Activated T-helper 1 cell treated with anti-CD3 and anti-CD28 coated beads, Interleukin-12 subunit alpha, Interleukin-12 subunit beta, Interleukin-2, Interleukin-4 antibody, amounts not matched to agents 30 ng/mL and 10 ng/mL and 1 ng/mL, durations not matched to agents 14 hours and 24 hours and 36 hours (primary cell): Measurements from ENCODE around the gene ROR1. TPM values are rescaled to one million over a fixed set of nuclear protein-coding genes. Genes with fewer than 3 reads are reported as not detected.

Experiments
- DNase-seq: peaks from one replicate; pipeline ENCODE4 v3.0.0; 2021; ENCODE audit warnings: low spot score
- H3K27ac Mint-ChIP-seq: one replicate; pipeline ENCODE4 v1.8.0; 2021; ENCODE audit warnings: mild to moderate bottlenecking, mixed read lengths
- H3K27me3 Mint-ChIP-seq: one replicate; pipeline ENCODE4 v1.8.0; 2022; ENCODE audit warnings: mild to moderate bottlenecking, moderate library complexity, mixed read lengths; ENCODE audit not compliant: insufficient read depth
- H3K36me3 Mint-ChIP-seq: one replicate; pipeline ENCODE4 v1.8.0; 2021; ENCODE audit warnings: low read depth, mixed read lengths
- H3K4me1 Mint-ChIP-seq: one replicate; pipeline ENCODE4 v1.8.0; 2021; ENCODE audit warnings: low read depth, mixed read lengths
- H3K4me3 Mint-ChIP-seq: one replicate; pipeline ENCODE4 v1.8.0; 2021; ENCODE audit warnings: mild to moderate bottlenecking, moderate library complexity, mixed read lengths
- H3K9me3 Mint-ChIP-seq: one replicate; pipeline ENCODE4 v1.8.0; 2021; ENCODE audit warnings: mixed read lengths
- intact Hi-C: fragments of 100-400 bp; cut with micrococcal nuclease; formaldehyde crosslinking; loops from one replicate; pipeline ENCODE4 v1.15.1; 2024
- total RNA-seq: library from RNA; stranded (reverse); gene quantifications from 2 replicates; pipeline ENCODE4 v1.2.3, GENCODE V29; 2022

ROR1 gene
- total RNA-seq, 1 donor from 2014 or later, result not detected

GRCh38 chr1:63922848-63923247 is 149.0 kb downstream of the ROR1 start:
- Mint-ChIP-seq H3K9me3 (no peaks in the 10 kb centered on the region), H3K27me3 (peaks cover 3% of the 10 kb centered on the region), H3K4me1 (no peaks in the 10 kb centered on the region), H3K36me3 (no peaks in the 10 kb centered on the region), H3K27ac (no peak overlapping the region), H3K4me3 (no peak overlapping the region)
- DNase-seq, result no peak
- intact Hi-C loops, result no loop called here

DNA sequence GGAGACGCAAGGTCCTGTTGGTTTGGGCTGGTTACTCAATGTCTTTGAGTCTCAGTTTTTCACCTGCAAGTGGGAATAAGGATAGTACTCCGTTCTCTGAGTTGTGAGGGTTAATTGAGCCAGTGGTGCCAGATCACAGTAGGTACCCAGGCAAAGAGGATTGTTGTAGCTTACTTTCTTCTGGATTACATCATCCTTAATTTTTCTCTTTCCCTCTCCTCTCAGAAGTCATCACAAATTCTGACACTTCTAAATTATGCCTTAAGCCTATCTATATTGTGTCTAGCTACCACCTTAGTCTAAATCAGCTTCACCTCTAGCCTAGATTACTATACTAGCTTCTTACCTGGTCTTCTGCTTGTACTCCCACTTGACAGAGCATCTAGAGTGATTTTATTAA is 149.5 kb downstream of the ROR1 start:
- Mint-ChIP-seq H3K9me3 (no peaks in the 10 kb centered on the region), H3K27ac (no peak overlapping the region), H3K36me3 (no peaks in the 10 kb centered on the region), H3K4me3 (no peak overlapping the region), H3K27me3 (peaks cover 3% of the 10 kb centered on the region), H3K4me1 (no peaks in the 10 kb centered on the region)
- no peak for DNase-seq
- intact Hi-C loops, result no loop called here

DNA sequence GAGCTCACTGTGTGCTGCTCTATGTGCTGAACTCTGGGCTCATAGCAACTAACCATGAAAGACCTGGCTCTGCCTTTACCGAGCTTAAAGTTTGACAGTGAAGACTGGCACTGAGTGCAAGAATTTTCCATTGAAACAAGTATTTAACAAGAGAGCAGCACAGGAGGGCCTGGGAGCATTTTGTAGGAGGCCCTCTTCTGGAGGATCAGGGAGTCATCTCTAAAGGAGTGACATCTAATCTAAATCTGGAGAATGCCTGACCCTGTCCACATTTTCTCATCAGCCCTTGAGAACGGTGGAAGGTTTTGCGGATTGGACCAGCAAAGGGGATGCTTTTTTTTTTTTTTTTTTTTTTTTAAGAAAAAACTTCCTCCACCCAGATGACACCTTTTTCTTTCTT is 150.8 kb downstream of the ROR1 start:
- Mint-ChIP-seq H3K9me3 (no peaks in the 10 kb centered on the region), H3K4me1 (no peaks in the 10 kb centered on the region), H3K27me3 (peaks cover 3% of the 10 kb centered on the region), H3K4me3 (no peak overlapping the region), H3K27ac (no peak overlapping the region), H3K36me3 (no peaks in the 10 kb centered on the region)
- intact Hi-C loops, result no loop called here
- DNase-seq, result no peak

- Mint-ChIP-seq H3K9me3 (no peaks in the 10 kb centered on the region), H3K4me1 (no peaks in the 10 kb centered on the region), H3K27ac (no peak overlapping the region), H3K27me3 (peaks cover 2% of the 10 kb centered on the region), H3K4me3 (no peak overlapping the region), H3K36me3 (no peaks in the 10 kb centered on the region)
- no peak for DNase-seq
- intact Hi-C loops, result no loop called here
These were observed 154.6 kb downstream of the ROR1 start for GRCh38 chr1:63928186-63929105.

GRCh38 chr1:63929106-63929478 is 155.3 kb downstream of the ROR1 start:
- H3K27me3 Mint-ChIP-seq, result peaks cover 2% of the 10 kb centered on the region
- H3K9me3 Mint-ChIP-seq, result no peaks in the 10 kb centered on the region
- DNase-seq, result no peak
- intact Hi-C loops, result no loop called here
- H3K36me3 Mint-ChIP-seq, result no peaks in the 10 kb centered on the region
- H3K27ac Mint-ChIP-seq, result no peak overlapping the region
- H3K4me1 Mint-ChIP-seq, result no peaks in the 10 kb centered on the region
- no peak overlapping the region for H3K4me3 Mint-ChIP-seq

- no peaks in the 10 kb centered on the region for H3K4me1 Mint-ChIP-seq
- H3K36me3 Mint-ChIP-seq, result no peaks in the 10 kb centered on the region
- no peak overlapping the region for H3K4me3 Mint-ChIP-seq
- no peak overlapping the region for H3K27ac Mint-ChIP-seq
- no peak for DNase-seq
- intact Hi-C loops, result no loop called here
- no peaks in the 10 kb centered on the region for H3K9me3 Mint-ChIP-seq
- H3K27me3 Mint-ChIP-seq, result peaks cover 2% of the 10 kb centered on the region
These were observed 157.7 kb downstream of the ROR1 start for GRCh38 chr1:63931468-63931867.

DNA sequence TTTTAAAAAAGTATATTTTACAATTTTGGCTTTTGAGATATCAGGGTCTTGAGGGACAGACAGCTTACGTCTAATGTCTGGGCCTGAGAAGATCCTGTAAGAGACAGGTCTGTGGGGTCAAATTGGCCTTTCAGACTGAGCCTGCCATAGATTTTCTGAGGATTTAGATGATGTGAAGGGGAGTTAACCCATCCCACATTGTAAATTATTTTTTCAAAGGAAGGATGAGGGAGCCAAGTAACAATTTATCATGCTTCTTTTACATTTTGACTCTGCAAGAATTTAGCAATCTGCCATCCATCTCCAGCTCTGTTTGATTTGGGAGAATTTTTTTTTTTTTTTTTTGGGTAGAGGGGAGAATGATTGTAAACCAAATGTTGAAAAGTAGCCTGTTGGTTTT is 160.9 kb downstream of the ROR1 start:
- intact Hi-C loops, result no loop called here
- no peaks in the 10 kb centered on the region for H3K36me3 Mint-ChIP-seq
- no peak for DNase-seq

DNA sequence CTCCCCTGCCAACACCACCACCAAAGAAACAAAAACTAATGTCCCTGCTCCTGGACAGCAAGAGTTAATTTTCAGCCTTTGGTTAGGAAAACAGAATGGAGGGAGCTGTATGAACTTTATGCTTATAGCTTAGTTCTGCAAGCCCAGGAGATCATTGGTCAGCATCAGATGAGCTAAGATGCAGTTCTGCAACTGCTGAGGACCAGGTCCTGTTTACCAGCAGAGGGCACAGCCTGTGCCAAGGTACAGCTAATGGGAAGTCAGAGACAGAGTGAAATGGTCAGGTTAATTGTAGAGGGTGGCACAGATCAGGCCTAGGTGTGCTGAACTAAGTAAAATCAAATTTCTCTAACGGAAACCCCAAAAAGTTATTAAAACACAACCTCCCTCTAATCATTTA is 161.3 kb downstream of the ROR1 start:
- intact Hi-C loops, result no loop called here
- Mint-ChIP-seq H3K4me3 (no peak overlapping the region), H3K9me3 (no peaks in the 10 kb centered on the region)

More for the DNA sequence above, 160.9 kb downstream of the ROR1 start:
- Mint-ChIP-seq H3K4me1 (no peaks in the 10 kb centered on the region), H3K27me3 (peaks cover 2% of the 10 kb centered on the region), H3K27ac (no peak overlapping the region), H3K4me3 (no peak overlapping the region), H3K9me3 (no peaks in the 10 kb centered on the region)

GRCh38 chr1:63935553-63935952 is 161.7 kb downstream of the ROR1 start:
- H3K4me3 Mint-ChIP-seq, result no peak overlapping the region
- no peaks in the 10 kb centered on the region for H3K36me3 Mint-ChIP-seq
- no peaks in the 10 kb centered on the region for H3K4me1 Mint-ChIP-seq
- no peak for DNase-seq
- peaks cover 2% of the 10 kb centered on the region for H3K27me3 Mint-ChIP-seq
- H3K27ac Mint-ChIP-seq, result no peak overlapping the region
- intact Hi-C loops, result no loop called here
- no peaks in the 10 kb centered on the region for H3K9me3 Mint-ChIP-seq

More for the DNA sequence above, 161.3 kb downstream of the ROR1 start:
- Mint-ChIP-seq H3K4me1 (no peaks in the 10 kb centered on the region), H3K27ac (no peak overlapping the region), H3K27me3 (peaks cover 2% of the 10 kb centered on the region), H3K36me3 (no peaks in the 10 kb centered on the region)
- no peak for DNase-seq

DNA sequence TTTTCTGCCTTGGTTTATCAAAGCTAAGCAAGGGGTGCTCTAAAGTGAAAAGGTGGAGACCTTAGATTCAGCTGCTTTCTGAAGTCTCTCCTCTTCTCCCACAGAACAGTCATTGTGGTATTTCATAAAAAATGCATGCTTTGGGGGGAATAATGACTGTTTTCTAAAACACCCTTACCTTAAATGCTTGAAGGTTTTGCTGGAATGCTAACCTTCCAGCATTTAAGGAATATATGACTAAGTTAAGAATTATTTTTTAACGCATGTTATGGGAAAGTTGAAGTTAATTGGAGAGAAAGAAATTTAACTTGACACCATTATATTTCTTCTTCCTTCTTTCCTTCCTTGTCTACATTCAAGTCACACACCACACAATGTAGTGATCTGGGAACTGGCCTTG is 162.5 kb downstream of the ROR1 start:
- intact Hi-C loops, result no loop called here

GRCh38 chr1:63936801-63937200 is 163.0 kb downstream of the ROR1 start:
- Mint-ChIP-seq H3K9me3 (no peaks in the 10 kb centered on the region), H3K27ac (no peak overlapping the region), H3K27me3 (no peaks in the 10 kb centered on the region), H3K36me3 (no peaks in the 10 kb centered on the region), H3K4me3 (no peak overlapping the region), H3K4me1 (no peaks in the 10 kb centered on the region)
- no peak for DNase-seq
- intact Hi-C loops, result no loop called here

More for the DNA sequence above, 162.5 kb downstream of the ROR1 start:
- Mint-ChIP-seq H3K4me1 (no peaks in the 10 kb centered on the region), H3K27ac (no peak overlapping the region), H3K4me3 (no peak overlapping the region), H3K27me3 (peaks cover 2% of the 10 kb centered on the region), H3K9me3 (no peaks in the 10 kb centered on the region), H3K36me3 (no peaks in the 10 kb centered on the region)
- DNase-seq, result no peak

DNA sequence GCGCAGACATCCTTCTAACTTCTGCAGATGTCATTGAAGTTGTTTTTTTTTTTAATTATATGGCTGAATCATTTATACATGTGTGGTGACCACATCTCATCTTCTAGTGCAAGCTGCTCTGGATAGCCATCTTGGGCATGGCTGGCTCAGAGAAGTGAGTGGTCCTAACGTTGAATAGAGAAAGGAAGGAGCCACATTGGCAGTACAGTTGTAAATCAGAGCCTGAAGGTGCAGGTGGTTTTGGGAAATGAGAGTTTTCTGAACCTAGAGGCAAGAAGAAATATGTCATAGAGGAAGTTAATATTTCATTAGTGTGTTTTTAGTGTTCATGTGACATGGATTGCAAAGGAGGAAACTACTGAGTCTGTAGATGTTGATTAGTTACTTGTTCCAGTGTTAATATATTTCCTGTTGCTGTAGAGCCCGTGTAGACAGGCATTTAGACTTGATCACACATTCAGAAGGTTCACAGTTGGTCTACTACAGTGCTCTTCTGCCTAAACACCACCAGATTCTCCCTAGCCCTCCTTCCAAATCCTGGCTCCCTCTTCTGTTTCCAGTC is 163.7 kb downstream of the ROR1 start:
- Mint-ChIP-seq H3K36me3 (no peaks in the 10 kb centered on the region), H3K9me3 (no peaks in the 10 kb centered on the region), H3K27ac (no peak overlapping the region), H3K4me1 (no peaks in the 10 kb centered on the region), H3K4me3 (no peak overlapping the region), H3K27me3 (no peaks in the 10 kb centered on the region)
- no peak for DNase-seq
- intact Hi-C loops, result no loop called here

DNA sequence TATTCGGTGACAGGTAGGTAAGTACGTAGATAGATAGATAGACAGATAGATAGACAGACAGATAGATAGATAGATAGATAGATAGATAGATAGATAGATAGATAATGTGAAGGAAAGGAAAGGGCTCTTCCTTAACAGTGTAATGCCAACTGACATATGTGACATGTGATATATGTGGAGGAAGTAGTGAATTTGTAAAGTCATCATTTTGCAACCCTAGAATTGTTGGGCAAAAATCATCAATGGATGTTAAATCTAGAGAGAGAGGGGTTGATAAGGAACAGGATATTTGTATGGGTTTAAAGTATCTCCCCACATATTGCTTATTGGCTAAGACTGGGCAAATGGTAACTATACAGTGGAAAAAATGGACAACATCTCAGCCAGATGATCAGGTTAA is 166.6 kb downstream of the ROR1 start:
- Mint-ChIP-seq H3K9me3 (no peaks in the 10 kb centered on the region), H3K36me3 (no peaks in the 10 kb centered on the region), H3K4me1 (no peaks in the 10 kb centered on the region), H3K27ac (no peak overlapping the region), H3K4me3 (no peak overlapping the region), H3K27me3 (no peaks in the 10 kb centered on the region)
- no peak for DNase-seq
- intact Hi-C loops, result no loop called here
